Measurements from ENCODE around the gene SLC25A22.

DNA sequence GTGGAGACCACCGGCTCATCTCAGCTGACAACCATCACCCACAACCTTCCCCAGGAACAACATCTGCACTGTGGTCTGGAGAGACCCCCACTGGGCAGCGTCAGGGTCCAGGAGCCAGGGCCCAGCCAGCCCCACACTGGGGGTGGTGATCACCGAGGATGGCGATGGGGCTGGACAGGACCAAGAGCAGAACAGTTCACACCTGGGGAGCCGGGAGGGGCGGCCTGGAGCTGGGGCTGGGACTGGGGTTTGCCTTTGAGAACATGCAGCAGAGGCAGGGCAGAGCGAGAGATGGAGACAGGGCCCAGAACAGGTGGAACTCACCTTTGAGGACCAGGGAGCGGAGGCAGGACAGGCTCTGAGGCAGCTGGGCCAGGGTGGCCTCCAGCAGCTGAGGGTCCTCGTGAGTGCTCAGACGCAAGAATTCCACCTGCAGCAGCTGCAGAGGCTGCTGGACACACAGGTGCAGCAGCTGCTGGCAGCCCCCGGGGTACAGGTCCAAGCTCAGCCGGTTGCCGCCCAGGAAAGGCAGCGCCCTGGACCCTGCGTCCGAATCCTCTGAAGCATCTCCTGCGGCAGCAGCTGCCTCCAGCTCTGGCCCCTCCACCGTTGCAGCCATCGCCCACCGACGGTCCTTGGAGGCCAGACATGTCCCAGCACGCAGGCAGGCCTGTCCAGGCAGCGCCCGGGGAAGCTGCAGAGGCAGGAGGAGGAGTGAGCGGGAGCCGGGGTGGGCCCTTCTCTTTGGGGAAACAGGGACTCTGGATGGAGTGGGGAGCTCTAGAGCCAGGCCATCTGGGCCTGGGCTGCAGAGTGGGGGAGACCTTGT is 5.9 kb upstream of the SLC25A22 start:
- TF ChIP-seq, protein P1, sequence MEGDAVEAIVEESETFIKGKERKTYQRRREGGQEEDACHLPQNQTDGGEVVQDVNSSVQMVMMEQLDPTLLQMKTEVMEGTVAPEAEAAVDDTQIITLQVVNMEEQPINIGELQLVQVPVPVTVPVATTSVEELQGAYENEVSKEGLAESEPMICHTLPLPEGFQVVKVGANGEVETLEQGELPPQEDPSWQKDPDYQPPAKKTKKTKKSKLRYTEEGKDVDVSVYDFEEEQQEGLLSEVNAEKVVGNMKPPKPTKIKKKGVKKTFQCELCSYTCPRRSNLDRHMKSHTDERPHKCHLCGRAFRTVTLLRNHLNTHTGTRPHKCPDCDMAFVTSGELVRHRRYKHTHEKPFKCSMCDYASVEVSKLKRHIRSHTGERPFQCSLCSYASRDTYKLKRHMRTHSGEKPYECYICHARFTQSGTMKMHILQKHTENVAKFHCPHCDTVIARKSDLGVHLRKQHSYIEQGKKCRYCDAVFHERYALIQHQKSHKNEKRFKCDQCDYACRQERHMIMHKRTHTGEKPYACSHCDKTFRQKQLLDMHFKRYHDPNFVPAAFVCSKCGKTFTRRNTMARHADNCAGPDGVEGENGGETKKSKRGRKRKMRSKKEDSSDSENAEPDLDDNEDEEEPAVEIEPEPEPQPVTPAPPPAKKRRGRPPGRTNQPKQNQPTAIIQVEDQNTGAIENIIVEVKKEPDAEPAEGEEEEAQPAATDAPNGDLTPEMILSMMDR (IDR thresholded peaks at IDR 0.05) = no peak
- no peak for TF ChIP-seq POLR2A (IDR thresholded peaks at IDR 0.05)
